Measurements from ENCODE around the gene C1QTNF12.
"Not testable (repeated sequence)": the region's sequence is repeated elsewhere in the genome, so short reads cannot be mapped to it uniquely, and the experiment has no call there.

Gene C1QTNF12

GRCh38 chr1:1196431-1197187 is 49.9 kb downstream of the C1QTNF12 start:
- DNase-seq (ENCODE audit: low read depth, low spot score): no peak

GRCh38 chr1:1195726-1196125 is 50.8 kb downstream of the C1QTNF12 start:
- DNase-seq (ENCODE audit: low read depth, low spot score); in situ Hi-C loops (cut with HindIII; ENCODE audit: low sequenced_read_pairs); H3K4me3 ChIP-seq (ENCODE audit: low read depth, low read length): not testable (repeated sequence)

More at GRCh38 chr1:1196431-1197187, 49.9 kb downstream of the C1QTNF12 start:
- in situ Hi-C loops (cut with HindIII; ENCODE audit: low sequenced_read_pairs): no loop called here
- H3K4me3 ChIP-seq (ENCODE audit: low read depth, low read length): no peak overlapping the region
- no peak for TF ChIP-seq CTCF (IDR thresholded peaks at IDR 0.05; ENCODE audit: low read depth, low read length)

- H3K4me3 ChIP-seq (ENCODE audit: low read depth, low read length): no peak overlapping the region
- in situ Hi-C loops (cut with HindIII; ENCODE audit: low sequenced_read_pairs): no loop called here
- TF ChIP-seq CTCF (IDR thresholded peaks at IDR 0.05; ENCODE audit: low read depth, low read length): no peak
- no peak for DNase-seq (ENCODE audit: low read depth, low spot score)
Measured at GRCh38 chr1:1194723-1195122, 51.8 kb downstream of the C1QTNF12 start.

Data from astrocyte of the spinal cord (primary cell).